ENCODE results near the gene JPH4.

Gene JPH4

GRCh38 chr14:23578560-23579310 is at the start of gene JPH4:
JPH4 (minus strand) TSS chr14:23578790; CDS start chr14:23577453, 1,337 bp downstream.
- no peak for TF ChIP-seq CTCF (conservative IDR thresholded peaks at IDR 0.05)
- H3K27ac ChIP-seq = no peak within 1 kb of the TSS

GRCh38 chr14:23627961-23628360 is 49.4 kb upstream of the JPH4 start:
- no peak overlapping the region for H3K27ac ChIP-seq
- TF ChIP-seq CTCF (conservative IDR thresholded peaks at IDR 0.05) = no peak

DNA sequence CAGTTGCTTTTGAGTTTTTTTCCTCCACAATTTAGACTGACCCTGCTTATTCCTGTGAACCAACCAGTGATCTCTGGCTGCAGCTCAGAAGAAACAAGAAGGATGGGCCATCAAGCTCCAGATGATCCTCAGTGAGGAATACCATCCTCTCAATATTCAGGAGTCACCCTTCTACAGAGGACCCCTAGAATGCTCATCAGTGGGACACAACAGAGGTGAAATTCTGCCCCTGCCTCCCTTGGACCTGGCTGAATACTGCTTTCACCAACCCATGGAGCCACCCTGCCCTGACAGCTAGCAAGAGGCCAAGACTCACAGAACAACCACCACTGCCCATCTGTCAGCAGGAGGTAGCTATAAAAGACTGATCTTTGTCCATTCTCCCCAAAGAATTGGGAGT is 48.4 kb upstream of the JPH4 start:
- no peak for TF ChIP-seq CTCF (conservative IDR thresholded peaks at IDR 0.05)
- H3K27ac ChIP-seq = no peak overlapping the region

DNA sequence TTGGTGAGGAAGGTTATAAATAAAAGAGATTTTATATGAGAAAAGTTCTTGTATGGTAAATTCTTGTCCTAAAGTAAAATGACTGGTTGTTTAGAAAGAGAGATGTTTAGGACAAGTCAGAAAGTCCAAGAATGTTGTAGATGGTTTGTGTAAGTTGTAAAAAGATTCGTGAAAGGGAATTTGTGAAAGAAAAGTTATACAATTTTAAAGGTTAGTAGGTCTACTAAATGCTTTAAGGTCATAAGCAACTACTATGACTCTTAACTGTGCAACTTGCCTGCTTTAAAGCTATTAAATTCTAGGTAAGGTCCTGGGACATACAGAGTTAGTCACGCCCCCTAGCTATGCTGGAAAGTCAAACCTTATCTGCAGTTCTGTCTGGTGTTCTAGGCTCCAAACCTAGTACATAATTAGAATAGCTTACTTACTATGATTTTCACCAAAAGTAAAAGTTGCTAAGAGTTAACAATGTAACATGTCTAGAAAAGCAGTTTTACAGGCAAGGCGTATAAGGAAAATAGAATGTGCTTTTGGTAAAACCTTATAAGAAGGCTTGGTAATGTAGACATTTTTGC is 46.3 kb upstream of the JPH4 start:
- H3K27ac ChIP-seq = no peak overlapping the region
- no peak for TF ChIP-seq CTCF (conservative IDR thresholded peaks at IDR 0.05)

DNA sequence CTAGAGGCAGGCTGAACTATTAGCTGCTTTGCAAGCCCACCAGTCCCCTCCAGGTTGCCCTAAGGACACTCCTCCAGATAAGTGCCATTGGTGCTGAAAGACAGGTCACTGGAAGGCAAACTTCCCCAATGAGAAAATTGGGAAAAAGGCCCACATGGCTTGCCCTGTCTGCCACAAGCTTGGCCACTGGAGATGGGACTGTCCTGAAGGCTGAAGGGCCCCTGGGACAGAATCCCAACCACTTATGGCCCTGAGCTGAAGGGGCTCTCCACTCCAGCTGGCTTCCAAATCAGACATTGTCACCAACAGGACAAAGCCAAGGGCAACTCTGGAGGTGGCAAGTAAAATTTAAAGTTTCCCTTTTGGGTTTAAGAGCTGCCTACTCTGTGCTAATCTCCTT is 45.4 kb upstream of the JPH4 start:
- TF ChIP-seq CTCF (conservative IDR thresholded peaks at IDR 0.05) = no peak
- H3K27ac ChIP-seq = no peak overlapping the region

GRCh38 chr14:23622990-23623389 is 44.4 kb upstream of the JPH4 start:
- H3K27ac ChIP-seq = no peak overlapping the region
- TF ChIP-seq CTCF (conservative IDR thresholded peaks at IDR 0.05) = no peak

DNA sequence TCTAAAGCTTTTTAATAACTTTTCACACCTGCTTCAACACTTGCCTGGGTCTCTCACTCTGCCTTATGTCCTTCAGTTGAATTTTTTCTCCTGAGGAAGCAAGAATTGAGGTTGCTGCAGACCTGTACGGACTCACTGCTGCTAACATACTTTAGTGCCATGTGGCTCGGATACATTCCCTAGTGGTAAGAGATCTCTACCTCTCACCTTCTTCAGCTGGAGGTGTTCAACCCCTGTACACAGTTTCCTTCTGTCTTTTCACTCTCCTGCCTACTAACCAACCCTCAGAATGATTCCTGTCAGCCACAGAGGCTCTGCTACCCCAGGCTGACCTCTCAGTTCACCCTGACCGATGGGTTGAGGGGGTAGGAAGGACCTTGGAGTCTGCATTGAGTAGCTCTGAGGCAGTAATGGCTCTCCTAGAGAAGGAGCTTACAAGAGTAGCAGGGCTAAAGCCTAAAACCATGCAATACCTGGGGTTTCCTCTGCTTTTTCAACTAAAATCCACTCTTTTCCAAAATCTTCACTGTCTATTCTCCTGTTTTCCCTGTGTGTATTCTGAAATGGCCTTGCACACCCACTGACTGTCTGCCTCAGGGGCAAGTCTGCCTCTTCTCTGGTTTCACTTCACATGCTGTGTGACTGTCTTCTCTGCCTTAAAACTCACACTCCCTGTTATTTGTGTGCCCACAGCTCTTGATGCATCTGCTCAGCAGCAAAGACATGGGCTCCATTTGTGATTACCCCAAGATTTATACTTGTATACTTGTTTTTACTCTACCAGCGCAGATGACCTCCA is 43.5 kb upstream of the JPH4 start:
- no peak for TF ChIP-seq CTCF (conservative IDR thresholded peaks at IDR 0.05)
- no peak overlapping the region for H3K27ac ChIP-seq
